ENCODE measurements around the gene GADD45B. TPM values are rescaled to one million over a fixed set of nuclear protein-coding genes. Genes with fewer than 3 reads are reported as not detected.

GADD45B gene, protein sequence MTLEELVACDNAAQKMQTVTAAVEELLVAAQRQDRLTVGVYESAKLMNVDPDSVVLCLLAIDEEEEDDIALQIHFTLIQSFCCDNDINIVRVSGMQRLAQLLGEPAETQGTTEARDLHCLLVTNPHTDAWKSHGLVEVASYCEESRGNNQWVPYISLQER
- total RNA-seq (2012; rRNA removed): 28.1 and 30.1 TPM in 2 replicates
- polyA plus RNA-seq (2012; rRNA removed): 84.0 and 106 TPM in 2 replicates
- polyA plus RNA-seq (2012; cell fraction: cytosol; rRNA removed): 70.3 and 87.0 TPM in 2 replicates
- polyA plus RNA-seq (2012; cell fraction: nucleus; rRNA removed; ENCODE audit: low replicate concordance): 301 and 400 TPM in 2 replicates
- percentile 85 among the genes with signal in this experiment for Bru-seq, nascent RNA
- BruChase-seq, experiment 1, labeled RNA remaining after a 6-hour chase: percentile 59 among the genes with signal in this experiment
- BruChase-seq, experiment 2, labeled RNA remaining after a 2-hour chase: percentile 52 among the genes with signal in this experiment
- long read RNA-seq, transcript GADD45B-201 (4 exons, 1,373 nt): major isoform, 6 of 14 reads
- long read RNA-seq, partial matches to known transcripts: 2 of 14 reads
- long read RNA-seq, other reads (novel, unspliced or antisense): 6 of 14 reads

DNA sequence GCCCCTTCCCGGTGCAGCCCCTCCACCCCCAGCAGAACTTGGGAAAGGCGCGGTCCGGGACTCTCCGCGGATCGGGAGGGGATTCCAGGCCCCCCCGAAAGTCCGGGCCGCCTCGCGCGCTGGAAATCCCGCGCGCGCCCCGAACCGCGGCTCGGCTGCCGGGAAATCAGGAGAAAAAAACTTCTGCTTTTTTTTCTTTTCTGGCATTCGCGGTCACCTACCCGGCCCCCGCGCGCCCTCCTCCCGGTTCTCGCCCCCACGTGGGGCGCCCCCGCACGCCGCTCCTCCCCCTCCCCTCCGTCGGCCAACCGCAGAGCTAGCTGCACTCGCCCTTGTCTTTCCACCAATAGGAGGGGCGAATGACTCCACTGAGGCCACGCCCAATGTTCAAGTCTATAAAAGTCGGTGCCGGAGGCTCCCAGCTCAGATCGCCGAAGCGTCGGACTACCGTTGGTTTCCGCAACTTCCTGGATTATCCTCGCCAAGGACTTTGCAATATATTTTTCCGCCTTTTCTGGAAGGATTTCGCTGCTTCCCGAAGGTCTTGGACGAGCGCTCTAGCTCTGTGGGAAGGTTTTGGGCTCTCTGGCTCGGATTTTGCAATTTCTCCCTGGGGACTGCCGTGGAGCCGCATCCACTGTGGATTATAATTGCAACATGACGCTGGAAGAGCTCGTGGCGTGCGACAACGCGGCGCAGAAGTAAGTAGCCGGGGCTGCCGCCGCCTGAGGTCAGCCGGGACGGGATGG lies at the start of gene GADD45B:
TSS of gene GADD45B (plus strand) at position 426 of the 749 bp plus-strand sequence. CDS start at position 658, 232 bp downstream.
- Histone ChIP-seq H2BK20ac (ENCODE audit: low read depth, low read length) (peak within 1 kb of the TSS; percentile 55), H3K56ac (ENCODE audit: extremely low read depth, insufficient read depth, low read length) (peak within 1 kb of the TSS; percentile 78), H3K23ac (ENCODE audit: low read depth, low read length) (peak within 1 kb of the TSS; percentile 83), H2AK5ac (ENCODE audit: low read depth, low read length) (peak within 1 kb of the TSS; percentile 24), H3K9ac (ENCODE audit: low read depth, low read length) (peak within 1 kb of the TSS; percentile 87), H3K4ac (ENCODE audit: low read depth, low read length) (peak within 1 kb of the TSS; percentile 83), H2BK15ac (ENCODE audit: low read depth, low read length) (no peak within 1 kb of the TSS), H3K4me2 (ENCODE audit: low read depth, low read length) (peak within 1 kb of the TSS; percentile 90), H3K9me1 (ENCODE audit: insufficient read depth, low read length) (no peaks in the 10 kb centered on the region), H4K8ac (ENCODE audit: low read depth in 2 of 2, low read length in 2 of 2) (peak within 1 kb of the TSS in 1 of 2 experiments; percentile 50; a peak in 3 of 4 replicates), H3K9me3 (ENCODE audit: control insufficient read depth, insufficient read depth, low read length) (no peaks in the 10 kb centered on the region), H3K4me1 (ENCODE audit: control insufficient read depth, insufficient read depth, low read length) (peaks cover 4% of the 10 kb centered on the region; the same call in 1 of the 2 replicates), H4K91ac (ENCODE audit: insufficient read depth, low read depth, low read length) (peak within 1 kb of the TSS; percentile 56), H4K20me1 (ENCODE audit: insufficient read depth, low read length) (peaks cover 36% of the 10 kb centered on the region), H2AFZ (replicated peaks; ENCODE audit: low read length, poor library complexity) (peak within 1 kb of the TSS; percentile 88), H3K36me3 (ENCODE audit: control insufficient read depth, insufficient read depth, low read length) (peaks cover 4% of the 10 kb centered on the region; the same call in 1 of the 2 replicates), H2BK120ac (ENCODE audit: low read depth, low read length) (peak within 1 kb of the TSS; percentile 74), H4K5ac (ENCODE audit: low read depth, low read length) (no peak within 1 kb of the TSS), H3K18ac (ENCODE audit: low read depth, low read length) (0 out of 2 replicates have a peak within 1 kb of the TSS, but pooled peaks have one; percentile 36), H3K27me3 (ENCODE audit: control insufficient read depth, insufficient read depth, low read length) (no peaks in the 10 kb centered on the region), H3K27ac (ENCODE audit: insufficient read depth, low read length) (peak within 1 kb of the TSS; percentile 76), H3K79me1 (ENCODE audit: low read depth in 1 of 2, low read length in 2 of 2) (peaks cover 0 to 19% of the 10 kb centered on the region in 2 experiments; a peak in 1 of 4 replicates), H3K14ac (replicated peaks; ENCODE audit: low read depth, low read length) (peak within 1 kb of the TSS; percentile 92), H2BK5ac (ENCODE audit: low read depth, low read length, poor library complexity, severe bottlenecking) (peak within 1 kb of the TSS; percentile 85), H2AK9ac (replicated peaks; ENCODE audit: low read depth, low read length, poor library complexity) (peak within 1 kb of the TSS; percentile 92), H3K4me3 (ENCODE audit: insufficient read depth, low read depth, low read length) (peak within 1 kb of the TSS; percentile 84)
- ATAC-seq (ENCODE audit: low read depth) (peak; percentile 66), DNase-seq (peak; percentile 97)
- intact Hi-C loops (cut with micrococcal nuclease): loop anchor here (1.0 to 10.0 kb wide), 3 partner anchors 67 to 269 kb away; partner anchors contain the start of gene SLC39A3
- CTCF ChIA-PET: interaction anchor here (0.6 to 2.1 kb wide), 7 partner anchors 13 to 161 kb away, joined by 3 to 16 read pairs (median 4); no protein-coding TSS in a partner anchor
- dilution Hi-C loops (cut with HindIII; ENCODE audit: low sequenced_read_pairs, unreplicated experiment): no loop called here
- POLR2A ChIA-PET (ENCODE audit: unreplicated experiment): interaction anchor here (0.6 to 3.3 kb wide), 17 partner anchors 13 to 160 kb away, joined by 3 to 63 read pairs (median 4); no protein-coding TSS in a partner anchor
- WGBS, 2 experiments (ENCODE audit: extremely low coverage in 2 of 2, insufficient read length in 1 of 2): 1% methylated on average over 37 of the region's 70 CpGs; no CpG with 5 or more reads in 1 of the 2 experiments
- no TSS peak for BruUV-seq (replicated peaks)
- in situ Hi-C loops (cut with MboI; ENCODE audit: low sequenced_read_pairs): loop anchor here (5.0 kb wide), 1 partner anchor 61 kb away; no protein-coding TSS in a partner anchor
- TF ChIP-seq BHLHE40 (IDR thresholded peaks at IDR 0.05; ENCODE audit: low read depth, low read length): peak; percentile 40; the same call in 1 of the 2 replicates
- TF ChIP-seq MAFK (IDR thresholded peaks at IDR 0.05; ENCODE audit: low read depth, low read length): no peak
- TF ChIP-seq, protein P1, sequence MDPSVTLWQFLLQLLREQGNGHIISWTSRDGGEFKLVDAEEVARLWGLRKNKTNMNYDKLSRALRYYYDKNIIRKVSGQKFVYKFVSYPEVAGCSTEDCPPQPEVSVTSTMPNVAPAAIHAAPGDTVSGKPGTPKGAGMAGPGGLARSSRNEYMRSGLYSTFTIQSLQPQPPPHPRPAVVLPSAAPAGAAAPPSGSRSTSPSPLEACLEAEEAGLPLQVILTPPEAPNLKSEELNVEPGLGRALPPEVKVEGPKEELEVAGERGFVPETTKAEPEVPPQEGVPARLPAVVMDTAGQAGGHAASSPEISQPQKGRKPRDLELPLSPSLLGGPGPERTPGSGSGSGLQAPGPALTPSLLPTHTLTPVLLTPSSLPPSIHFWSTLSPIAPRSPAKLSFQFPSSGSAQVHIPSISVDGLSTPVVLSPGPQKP (IDR thresholded peaks at IDR 0.05; ENCODE audit: borderline replicate concordance, low read depth, low read length): no peak
- TF ChIP-seq NFE2L2 (IDR thresholded peaks at IDR 0.05; ENCODE audit: low read depth, low read length): peak; percentile 50; the same call in 1 of the 2 replicates
- TF ChIP-seq, protein P2, sequence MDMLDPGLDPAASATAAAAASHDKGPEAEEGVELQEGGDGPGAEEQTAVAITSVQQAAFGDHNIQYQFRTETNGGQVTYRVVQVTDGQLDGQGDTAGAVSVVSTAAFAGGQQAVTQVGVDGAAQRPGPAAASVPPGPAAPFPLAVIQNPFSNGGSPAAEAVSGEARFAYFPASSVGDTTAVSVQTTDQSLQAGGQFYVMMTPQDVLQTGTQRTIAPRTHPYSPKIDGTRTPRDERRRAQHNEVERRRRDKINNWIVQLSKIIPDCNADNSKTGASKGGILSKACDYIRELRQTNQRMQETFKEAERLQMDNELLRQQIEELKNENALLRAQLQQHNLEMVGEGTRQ (IDR thresholded peaks at IDR 0.05; ENCODE audit: low read depth, low read length): peak; percentile 92
- peak; percentile 100 for TF ChIP-seq POLR2A (IDR thresholded peaks at IDR 0.05; ENCODE audit: low read depth, low read length)
- TF ChIP-seq SMC3 (IDR thresholded peaks at IDR 0.05; ENCODE audit: low read depth, low read length): peak; percentile 30
- peak; percentile 35; the same call in 1 of the 2 replicates for TF ChIP-seq RAD21 (IDR thresholded peaks at IDR 0.05; ENCODE audit: low read length)
- peak; percentile 93; the same call in 1 of the 2 replicates for TF ChIP-seq CHD1 (IDR thresholded peaks at IDR 0.05; ENCODE audit: low read depth, low read length)
- peak; percentile 92 for TF ChIP-seq MAZ (IDR thresholded peaks at IDR 0.05; ENCODE audit: borderline replicate concordance, low read depth, low read length)

Data from IMR-90 (cell line).